GM18870 (cell line): ENCODE results near the gene PYGO2.
"Not testable (repeated sequence)": the region's sequence is repeated elsewhere in the genome, so short reads cannot be mapped to it uniquely, and the experiment has no call there.

ENCODE experiments used
- ATAC-seq: cut with Tn5 transposase; IDR thresholded peaks from one replicate; pipeline ENCODE4 v1.9.1; 2021; ENCODE audit warnings: moderate library complexity; ENCODE audit not compliant: unreplicated experiment

The PYGO2 gene

GRCh38 chr1:154925335-154926170 is 36.0 kb downstream of the PYGO2 start:
- no peak for ATAC-seq

GRCh38 chr1:154923695-154924094 is 37.9 kb downstream of the PYGO2 start:
- no peak for ATAC-seq

- no peak for ATAC-seq
Measured at GRCh38 chr1:154913273-154913672, 48.3 kb downstream of the PYGO2 start.

GRCh38 chr1:154912755-154913154 is 48.8 kb downstream of the PYGO2 start:
- no peak for ATAC-seq

GRCh38 chr1:154911691-154912550 is 49.7 kb downstream of the PYGO2 start:
- ATAC-seq: no peak

- no peak for ATAC-seq
Measured at GRCh38 chr1:154910851-154911250, 50.7 kb downstream of the PYGO2 start.

GRCh38 chr1:154908937-154909336 is 52.6 kb downstream of the PYGO2 start:
- ATAC-seq: no peak

- ATAC-seq: not testable (repeated sequence)
Measured at GRCh38 chr1:154908129-154908528, 53.5 kb downstream of the PYGO2 start.
